Left ventricle myocardium inferior (tissue), 1 donor: ENCODE results near the gene PWWP2B. TPM values are rescaled to one million over a fixed set of nuclear protein-coding genes. Genes with fewer than 3 reads are reported as not detected.

ENCODE experiments used
- DNase-seq: peaks from one replicate; pipeline ENCODE4 v3.0.0-alpha.2; 2020
- H3K27ac ChIP-seq: fragments of 200-600 bp; replicated peaks from 2 replicates; pipeline ENCODE4 v1.8.0; 2021
- H3K27me3 ChIP-seq: fragments of 200-600 bp; 2 replicates; pipeline ENCODE4 v1.8.0; 2021; ENCODE audit warnings: low read depth
- H3K36me3 ChIP-seq: fragments of 200-600 bp; 2 replicates; pipeline ENCODE4 v1.8.0; 2021
- H3K4me1 ChIP-seq: fragments of 200-600 bp; 2 replicates; pipeline ENCODE4 v1.8.0; 2021
- H3K4me3 ChIP-seq: fragments of 200-600 bp; 2 replicates; pipeline ENCODE4 v1.8.0; 2021; ENCODE audit warnings: mild to moderate bottlenecking, moderate library complexity
- H3K9me3 ChIP-seq: fragments of 200-600 bp; replicated peaks from 2 replicates; pipeline ENCODE4 v1.8.0; 2021
- CTCF ChIP-seq: fragments of 200-600 bp; IDR thresholded peaks from 2 replicates; pipeline ENCODE4 v1.8.0; 2021; ENCODE audit warnings: antibody characterized with exemption, mild to moderate bottlenecking, borderline replicate concordance
- intact Hi-C: fragments of 100-400 bp; cut with micrococcal nuclease; formaldehyde crosslinking; loops from one replicate; pipeline ENCODE4 v1.11.0; 2022
- total RNA-seq: library from RNA; stranded (reverse); fragmentation: NEBNext Ultra II Directional; extraction: Animal tissue kit (Norgen Biotek cat#: 25700); gene quantifications from one replicate; pipeline ENCODE4 v1.2.1, GENCODE V29; 2021
- donor health status: DM: no; HTN: yes; CAD: no; lungs with severe emphysema.

The PWWP2B gene
- total RNA-seq, 1 donor from 2014 or later: 17.2 TPM

- intact Hi-C loops: no loop called here
- Histone ChIP-seq H3K27ac (no peak overlapping the region), H3K27me3 (no peaks in the 10 kb centered on the region), H3K4me1 (peaks cover 14% of the 10 kb centered on the region), H3K4me3 (no peak overlapping the region), H3K36me3 (no peaks in the 10 kb centered on the region), H3K9me3 (no peaks in the 10 kb centered on the region)
- no peak for DNase-seq
- TF ChIP-seq CTCF: no peak
These were observed 49.2 kb downstream of the PWWP2B start for GRCh38 chr10:132446195-132446581.

GRCh38 chr10:132446661-132447445 lies 49.9 kb downstream of the PWWP2B start:
- Histone ChIP-seq H3K27me3 (no peaks in the 10 kb centered on the region), H3K9me3 (no peaks in the 10 kb centered on the region), H3K4me3 (no peak overlapping the region), H3K27ac (no peak overlapping the region), H3K4me1 (peaks cover 14% of the 10 kb centered on the region), H3K36me3 (no peaks in the 10 kb centered on the region)
- intact Hi-C loops: no loop called here
- peak; percentile 53 for TF ChIP-seq CTCF
- no peak for DNase-seq

GRCh38 chr10:132447446-132448247 lies 50.6 kb downstream of the PWWP2B start:
- H3K4me3 ChIP-seq: no peak overlapping the region
- no peaks in the 10 kb centered on the region for H3K36me3 ChIP-seq
- peaks cover 20% of the 10 kb centered on the region for H3K4me1 ChIP-seq
- TF ChIP-seq CTCF: no peak
- no peaks in the 10 kb centered on the region for H3K9me3 ChIP-seq
- no peaks in the 10 kb centered on the region for H3K27me3 ChIP-seq
- intact Hi-C loops: no loop called here
- no peak for DNase-seq
- no peak overlapping the region for H3K27ac ChIP-seq

GRCh38 chr10:132448248-132448731 lies 51.3 kb downstream of the PWWP2B start:
- no peak overlapping the region for H3K4me3 ChIP-seq
- no peaks in the 10 kb centered on the region for H3K36me3 ChIP-seq
- no peak overlapping the region for H3K27ac ChIP-seq
- no peaks in the 10 kb centered on the region for H3K9me3 ChIP-seq
- TF ChIP-seq CTCF: no peak
- H3K4me1 ChIP-seq: peaks cover 26% of the 10 kb centered on the region
- intact Hi-C loops: no loop called here
- no peaks in the 10 kb centered on the region for H3K27me3 ChIP-seq
- peak; percentile 55 for DNase-seq

- TF ChIP-seq CTCF: no peak
- H3K36me3 ChIP-seq: no peaks in the 10 kb centered on the region
- peaks cover 31% of the 10 kb centered on the region for H3K4me1 ChIP-seq
- intact Hi-C loops: no loop called here
- no peak overlapping the region for H3K4me3 ChIP-seq
- no peaks in the 10 kb centered on the region for H3K27me3 ChIP-seq
- no peaks in the 10 kb centered on the region for H3K9me3 ChIP-seq
- DNase-seq: no peak
- no peak overlapping the region for H3K27ac ChIP-seq
These were observed 52.2 kb downstream of the PWWP2B start for GRCh38 chr10:132449051-132449810.
